Neural progenitor cell (in vitro differentiated cells): ENCODE data around the gene GALNS. TPM values are rescaled to one million over a fixed set of nuclear protein-coding genes. Genes with fewer than 3 reads are reported as not detected.
"Not testable (repeated sequence)": the region's sequence is repeated elsewhere in the genome, so short reads cannot be mapped to it uniquely, and the experiment has no call there.

ENCODE experiments used
- DNase-seq: peaks from one replicate; pipeline ENCODE4 v3.0.0-alpha.2; 2016; ENCODE audit warnings: low spot score
- H2AFZ ChIP-seq: fragments of 200-600 bp; sonication (generic); replicated peaks from 2 replicates; pipeline ENCODE4 v1.6.1; 2016; ENCODE audit warnings: antibody characterized with exemption
- H3F3A ChIP-seq: fragments of 200-600 bp; sonication (generic); 2 replicates; pipeline ENCODE4 v1.6.1; 2016; ENCODE audit warnings: antibody characterized with exemption, low read depth
- H3K27ac ChIP-seq: fragments of 200-600 bp; sonication (generic); 2 replicates; pipeline ENCODE4 v1.5.1; 2016; ENCODE audit warnings: mild to moderate bottlenecking
- H3K27me3 ChIP-seq: fragments of 200-600 bp; sonication (generic); 2 replicates; pipeline ENCODE4 v1.6.1; 2016; ENCODE audit warnings: mild to moderate bottlenecking, moderate library complexity
- H3K36me3 ChIP-seq: fragments of 200-600 bp; sonication (generic); 2 replicates; pipeline ENCODE4 v1.5.1; 2016
- H3K4me1 ChIP-seq: fragments of 200-600 bp; sonication (generic); 2 replicates; pipeline ENCODE4 v1.6.1; 2016; ENCODE audit warnings: mixed run types
- H3K4me2 ChIP-seq: fragments of 200-600 bp; sonication (generic); 2 replicates; pipeline ENCODE4 v1.6.1; 2016
- H3K4me3 ChIP-seq: fragments of 200-600 bp; sonication (generic); 2 replicates; pipeline ENCODE4 v1.5.1; 2016
- H3K79me2 ChIP-seq: fragments of 200-600 bp; sonication (generic); 2 replicates; pipeline ENCODE4 v1.6.1; 2016; ENCODE audit warnings: low read depth
- H3K9ac ChIP-seq: fragments of 200-600 bp; sonication (generic); 2 replicates; pipeline ENCODE4 v1.6.1; 2016
- H3K9me3 ChIP-seq: fragments of 200-600 bp; sonication (generic); 2 replicates; pipeline ENCODE4 v1.5.1; 2016; ENCODE audit warnings: low read depth
- H4K20me1 ChIP-seq: fragments of 200-600 bp; sonication (generic); 2 replicates; pipeline ENCODE4 v1.6.1; 2016; ENCODE audit warnings: low read depth
- H3K27ac Mint-ChIP-seq: 3 replicates; pipeline ENCODE4 v1.8.0; 2021; ENCODE audit warnings: mixed read lengths
- H3K27me3 Mint-ChIP-seq: 2 replicates; pipeline ENCODE4 v1.8.0; 2022; ENCODE audit warnings: low read depth, mild to moderate bottlenecking, inconsistent platforms, moderate library complexity, mixed read lengths; ENCODE audit not compliant: insufficient read depth
- H3K36me3 Mint-ChIP-seq: 3 replicates; pipeline ENCODE4 v1.8.0; 2021; ENCODE audit warnings: mixed read lengths
- H3K4me1 Mint-ChIP-seq: 3 replicates; pipeline ENCODE4 v1.8.0; 2021; ENCODE audit warnings: mixed read lengths
- H3K4me3 Mint-ChIP-seq: 3 replicates; pipeline ENCODE4 v1.8.0; 2021; ENCODE audit warnings: mild to moderate bottlenecking, moderate library complexity, mixed read lengths
- H3K9me3 Mint-ChIP-seq: 3 replicates; pipeline ENCODE4 v1.8.0; 2020; ENCODE audit warnings: mixed read lengths
- EZH2 ChIP-seq: fragments of 200-600 bp; sonication (generic); IDR thresholded peaks from 2 replicates; pipeline ENCODE4 v1.6.1; 2017; ENCODE audit warnings: antibody characterized with exemption, mild to moderate bottlenecking, moderate library complexity
- EZH2phosphoT487 ChIP-seq: fragments of 200-600 bp; sonication (generic); IDR thresholded peaks from 2 replicates; pipeline ENCODE4 v1.6.1; 2017; ENCODE audit warnings: antibody characterized with exemption
- total RNA-seq: library from RNA; depleted of rRNA; stranded (reverse); fragments of >200 nt; gene quantifications from 2 replicates; pipeline ENCODE4 v1.2.3, GENCODE V29; 2015; ENCODE audit warnings: low replicate concordance
- TF ChIP-seq, protein P1 (sequence below): fragments of 200-600 bp; sonication (generic); IDR thresholded peaks from 2 replicates; pipeline ENCODE4 v1.5.1; 2017; ENCODE audit warnings: antibody characterized with exemption, mild to moderate bottlenecking

The GALNS gene
- total RNA-seq, 1 donor from 2014 or later = 5.0 TPM

DNA sequence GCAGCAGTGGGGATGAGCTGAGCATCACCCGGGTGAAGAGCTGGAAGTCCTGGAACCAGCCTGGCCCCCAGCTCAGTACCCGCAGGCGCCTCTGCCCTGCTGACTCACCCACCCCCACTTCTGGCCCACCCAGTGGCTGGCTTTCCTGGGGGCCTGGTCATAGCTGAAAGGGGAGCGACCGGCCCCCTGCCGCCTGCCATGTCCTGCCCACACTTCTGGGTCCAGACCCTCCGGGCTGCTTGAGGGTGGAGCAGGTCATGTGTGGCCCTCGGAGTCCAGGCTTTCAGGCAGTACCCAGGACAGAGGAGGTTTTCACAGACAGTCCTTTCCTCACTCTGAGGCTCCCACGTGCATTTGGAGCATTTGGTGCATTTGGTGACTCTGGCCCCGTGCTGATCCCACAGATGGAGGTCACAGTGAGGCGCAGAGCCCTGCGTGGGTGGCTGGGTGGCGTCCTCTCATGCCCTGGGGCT is 64.6 kb downstream of the GALNS start:
- Mint-ChIP-seq H3K36me3 (no peaks in the 10 kb centered on the region), H3K4me1 (peaks cover 16% of the 10 kb centered on the region), H3K27ac (no peak overlapping the region), H3K27me3 (peaks cover 9% of the 10 kb centered on the region), H3K9me3 (no peaks in the 10 kb centered on the region), H3K4me3 (no peak overlapping the region)
- Histone ChIP-seq H3K4me1 (peaks cover 21% of the 10 kb centered on the region), H3K4me3 (no peak overlapping the region), H3K9ac (no peak overlapping the region), H2AFZ (no peak overlapping the region), H4K20me1 (no peaks in the 10 kb centered on the region), H3K4me2 (no peak overlapping the region), H3K9me3 (no peaks in the 10 kb centered on the region), H3K27me3 (peaks cover 4% of the 10 kb centered on the region), H3F3A (peaks cover 11% of the 10 kb centered on the region), H3K27ac (no peak overlapping the region), H3K36me3 (no peaks in the 10 kb centered on the region), H3K79me2 (no peaks in the 10 kb centered on the region)
- TF ChIP-seq EZH2phosphoT487 (no peak), EZH2 (no peak)
- TF ChIP-seq, protein P1, sequence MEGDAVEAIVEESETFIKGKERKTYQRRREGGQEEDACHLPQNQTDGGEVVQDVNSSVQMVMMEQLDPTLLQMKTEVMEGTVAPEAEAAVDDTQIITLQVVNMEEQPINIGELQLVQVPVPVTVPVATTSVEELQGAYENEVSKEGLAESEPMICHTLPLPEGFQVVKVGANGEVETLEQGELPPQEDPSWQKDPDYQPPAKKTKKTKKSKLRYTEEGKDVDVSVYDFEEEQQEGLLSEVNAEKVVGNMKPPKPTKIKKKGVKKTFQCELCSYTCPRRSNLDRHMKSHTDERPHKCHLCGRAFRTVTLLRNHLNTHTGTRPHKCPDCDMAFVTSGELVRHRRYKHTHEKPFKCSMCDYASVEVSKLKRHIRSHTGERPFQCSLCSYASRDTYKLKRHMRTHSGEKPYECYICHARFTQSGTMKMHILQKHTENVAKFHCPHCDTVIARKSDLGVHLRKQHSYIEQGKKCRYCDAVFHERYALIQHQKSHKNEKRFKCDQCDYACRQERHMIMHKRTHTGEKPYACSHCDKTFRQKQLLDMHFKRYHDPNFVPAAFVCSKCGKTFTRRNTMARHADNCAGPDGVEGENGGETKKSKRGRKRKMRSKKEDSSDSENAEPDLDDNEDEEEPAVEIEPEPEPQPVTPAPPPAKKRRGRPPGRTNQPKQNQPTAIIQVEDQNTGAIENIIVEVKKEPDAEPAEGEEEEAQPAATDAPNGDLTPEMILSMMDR = no peak
- no peak for DNase-seq

DNA sequence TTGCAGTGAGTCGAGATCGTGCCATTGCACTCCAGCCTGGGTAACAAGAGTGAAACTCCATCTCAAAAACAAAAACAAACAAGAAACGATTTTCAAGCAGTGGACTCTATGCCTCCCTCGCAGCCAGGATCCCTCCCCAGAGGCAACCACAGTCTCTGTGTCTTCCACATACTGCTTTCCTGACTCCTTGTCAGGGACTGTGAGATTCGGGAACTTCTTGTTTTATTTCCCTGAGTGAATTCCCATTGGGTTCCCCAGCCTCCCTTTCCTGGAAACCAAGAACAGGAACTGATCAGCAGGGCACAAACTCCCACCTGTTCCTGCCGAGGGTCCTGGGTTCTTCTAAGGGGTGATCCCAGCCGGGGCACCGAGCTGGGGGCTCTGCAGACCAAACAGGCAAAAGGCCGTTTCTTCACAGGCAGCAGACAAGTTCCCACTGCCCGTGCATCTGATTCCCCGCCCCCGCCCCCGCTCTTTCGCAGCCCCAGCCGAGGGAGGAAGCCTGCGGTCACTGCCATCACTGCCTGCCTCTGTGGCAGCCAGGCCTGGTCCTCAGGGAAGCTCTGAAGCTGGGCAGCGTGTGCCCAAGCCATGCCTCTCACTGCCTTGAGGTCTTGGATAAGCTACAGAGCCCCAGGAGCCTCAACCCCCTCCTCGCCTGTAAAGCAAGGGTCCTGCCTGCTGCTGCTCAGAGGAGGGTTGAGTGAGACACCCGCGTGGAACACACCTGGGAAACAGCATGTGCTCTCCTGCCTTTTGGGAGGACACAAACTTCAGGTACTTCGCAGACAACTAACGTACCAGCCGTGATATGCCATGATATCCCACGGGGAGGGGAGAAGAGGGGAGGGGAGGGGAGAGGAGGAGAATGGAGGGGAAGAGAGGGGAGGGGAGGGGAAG is 66.2 kb downstream of the GALNS start:
- no peaks in the 10 kb centered on the region for H3K9me3 Mint-ChIP-seq
- Histone ChIP-seq H3K27me3 (peaks cover 12% of the 10 kb centered on the region), H4K20me1 (no peaks in the 10 kb centered on the region), H3K36me3 (no peaks in the 10 kb centered on the region), H3F3A (peaks cover 16% of the 10 kb centered on the region), H3K4me2 (peak overlapping the region; percentile 23), H3K4me3 (no peak overlapping the region), H3K9ac (no peak overlapping the region), H3K9me3 (no peaks in the 10 kb centered on the region), H2AFZ (peak overlapping the region; percentile 72), H3K4me1 (peaks cover 21% of the 10 kb centered on the region), H3K79me2 (no peaks in the 10 kb centered on the region), H3K27ac (no peak overlapping the region)
- H3K27ac Mint-ChIP-seq = peak overlapping the region; percentile 37
- peaks cover 16% of the 10 kb centered on the region for H3K4me1 Mint-ChIP-seq
- TF ChIP-seq, protein P1 = no peak
- TF ChIP-seq EZH2phosphoT487 = no peak
- TF ChIP-seq EZH2 = no peak
- DNase-seq = no peak
- no peak overlapping the region for H3K4me3 Mint-ChIP-seq
- H3K27me3 Mint-ChIP-seq = peaks cover 11% of the 10 kb centered on the region
- no peaks in the 10 kb centered on the region for H3K36me3 Mint-ChIP-seq

DNA sequence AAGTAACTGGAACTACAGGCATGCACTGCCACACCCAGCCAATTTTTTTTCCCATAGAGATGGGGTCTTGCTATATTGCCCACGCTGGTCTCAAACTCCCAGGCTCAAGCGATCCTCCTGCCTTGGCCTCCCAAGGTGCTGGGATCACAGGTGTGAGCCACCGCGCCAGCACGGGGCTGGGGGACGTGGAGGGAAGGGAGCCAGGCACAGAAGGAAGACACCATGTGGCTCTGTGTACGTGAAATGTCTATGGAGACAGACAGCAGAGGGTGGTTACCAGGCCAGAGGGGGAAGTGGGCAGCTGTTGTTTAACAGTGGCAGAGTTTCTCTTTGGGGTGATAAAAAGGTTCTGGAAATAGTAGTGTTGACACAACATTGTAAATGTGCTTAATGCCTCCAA is 67.2 kb downstream of the GALNS start:
- peak overlapping the region; percentile 50 for H3K27ac Mint-ChIP-seq
- Histone ChIP-seq H3K9me3 (no peaks in the 10 kb centered on the region), H3K9ac (no peak overlapping the region), H2AFZ (no peak overlapping the region), H3F3A (peaks cover 16% of the 10 kb centered on the region), H3K27ac (no peak overlapping the region), H4K20me1 (no peaks in the 10 kb centered on the region), H3K4me3 (no peak overlapping the region), H3K4me2 (no peak overlapping the region), H3K79me2 (no peaks in the 10 kb centered on the region), H3K4me1 (peaks cover 21% of the 10 kb centered on the region), H3K36me3 (no peaks in the 10 kb centered on the region), H3K27me3 (peaks cover 22% of the 10 kb centered on the region)
- H3K4me1 Mint-ChIP-seq = peaks cover 16% of the 10 kb centered on the region
- peaks cover 11% of the 10 kb centered on the region for H3K27me3 Mint-ChIP-seq
- DNase-seq = no peak
- H3K9me3 Mint-ChIP-seq = no peaks in the 10 kb centered on the region
- TF ChIP-seq EZH2 (no peak), EZH2phosphoT487 (no peak)
- TF ChIP-seq, protein P1 = no peak
- no peak overlapping the region for H3K4me3 Mint-ChIP-seq
- no peaks in the 10 kb centered on the region for H3K36me3 Mint-ChIP-seq

DNA sequence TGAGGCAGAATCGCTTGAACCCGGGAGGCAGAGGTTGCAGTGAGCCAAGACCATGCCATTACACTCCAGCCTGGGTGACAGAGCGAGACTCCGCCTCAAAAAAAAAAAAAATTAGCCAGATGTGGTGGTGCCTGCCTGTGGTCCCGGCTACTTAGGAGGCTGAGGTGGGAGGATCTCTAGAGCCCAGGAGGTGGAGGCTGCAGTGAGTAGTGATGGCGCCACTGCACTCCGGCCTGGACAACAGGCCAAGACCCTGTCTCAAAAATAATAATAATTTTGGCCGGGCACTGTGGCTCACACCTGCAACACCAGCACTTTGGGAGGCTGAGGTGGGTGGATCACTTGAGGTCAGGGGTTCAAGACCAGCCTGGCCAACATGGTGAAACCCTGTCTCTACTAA is 68.0 kb downstream of the GALNS start:
- peaks cover 12% of the 10 kb centered on the region for H3K27me3 Mint-ChIP-seq
- peaks cover 16% of the 10 kb centered on the region for H3K4me1 Mint-ChIP-seq
- Histone ChIP-seq H3F3A (peaks cover 20% of the 10 kb centered on the region), H3K4me1 (peaks cover 21% of the 10 kb centered on the region), H3K27me3 (peaks cover 30% of the 10 kb centered on the region)
- not testable (repeated sequence) for H3K9me3 Mint-ChIP-seq, H3K4me3 Mint-ChIP-seq, H3K36me3 ChIP-seq, DNase-seq, H3K9me3 ChIP-seq, H3K36me3 Mint-ChIP-seq, H3K4me2 ChIP-seq, H3K79me2 ChIP-seq, H3K9ac ChIP-seq, H3K4me3 ChIP-seq, H4K20me1 ChIP-seq, H3K27ac ChIP-seq, H3K27ac Mint-ChIP-seq, H2AFZ ChIP-seq
